Measurements from ENCODE around the gene PDCD2L.

- no peak for TF ChIP-seq SIN3A (IDR thresholded peaks at IDR 0.05; ENCODE audit: borderline replicate concordance in 2 of 2, control insufficient read depth in 1 of 2, low read depth in 2 of 2, low read length in 2 of 2)
- TF ChIP-seq ZNF408 (CRISPR knock-in tag; IDR thresholded peaks at IDR 0.05; ENCODE audit: low read depth): no peak
- TF ChIP-seq MAX (CRISPR knock-in tag; IDR thresholded peaks at IDR 0.05): no peak
- TF ChIP-seq ELF4 (CRISPR knock-in tag; IDR thresholded peaks at IDR 0.05): no peak
Measured at GRCh38 chr19:34431681-34432402, 27.6 kb downstream of the PDCD2L start.

Measured in K562 (cell line).